Measurements from ENCODE around the gene TRPM6.

- no peak for TF ChIP-seq GATA2 (IDR thresholded peaks at IDR 0.05; ENCODE audit: low read depth, low read length)
- TF ChIP-seq GATA3 (IDR thresholded peaks at IDR 0.05; ENCODE audit: low read depth, low read length) = no peak
These were observed 176.4 kb downstream of the TRPM6 start for GRCh38 chr9:74711341-74711740.

All from SH-SY5Y (cell line).